SU-DHL-6 (cell line): Measurements from ENCODE around the gene AKIRIN2.

Experiments used
- H2AFZ ChIP-seq: fragments of 200-600 bp; sonication (generic); 2 replicates; pipeline ENCODE4 v1.6.1; 2014; ENCODE audit warnings: low read depth, mild to moderate bottlenecking, moderate library complexity, mixed read lengths, antibody characterized with exemption, low read length; ENCODE audit not compliant: severe bottlenecking
- H3F3A ChIP-seq: fragments of 200-600 bp; shearing (Covaris generic); 2 replicates; pipeline ENCODE4 v1.6.0; 2016; ENCODE audit warnings: antibody characterized with exemption, mild to moderate bottlenecking; ENCODE audit not compliant: insufficient read depth
- H3K27ac ChIP-seq: fragments of 200-600 bp; sonication (generic); 2 replicates; pipeline ENCODE4 v1.5.1; 2016; ENCODE audit warnings: low read depth, mild to moderate bottlenecking, low read length, moderate library complexity, mixed read lengths
- H3K27me3 ChIP-seq: fragments of 200-600 bp; sonication (generic), shearing (Covaris generic); 2 replicates; pipeline ENCODE4 v1.6.0; 2014; ENCODE audit warnings: mild to moderate bottlenecking, low read length
- H3K36me3 ChIP-seq: fragments of 200-600 bp; sonication (generic); 2 replicates; pipeline ENCODE4 v1.6.1; 2014; ENCODE audit warnings: mild to moderate bottlenecking, low read length, mixed read lengths
- H3K4me2 ChIP-seq: fragments of 300-600, 200-600 bp; shearing (Covaris generic), sonication (generic); 2 replicates; pipeline ENCODE4 v1.6.0; 2014; ENCODE audit warnings: low read length, low read depth, mild to moderate bottlenecking; ENCODE audit not compliant: poor library complexity, severe bottlenecking
- H3K4me3 ChIP-seq: fragments of 200-600 bp; sonication (generic); 2 replicates; pipeline ENCODE4 v1.5.1; 2014; ENCODE audit warnings: antibody characterized with exemption, low read length, mild to moderate bottlenecking, mixed read lengths; ENCODE audit not compliant: insufficient read depth, poor library complexity, severe bottlenecking
- H3K79me2 ChIP-seq: fragments of 200-600 bp; sonication (generic); 2 replicates; pipeline ENCODE4 v1.6.1; 2014; ENCODE audit warnings: mild to moderate bottlenecking, low read length, moderate library complexity; ENCODE audit not compliant: insufficient read depth
- H3K9ac ChIP-seq: fragments of 200-600 bp; sonication (generic); 2 replicates; pipeline ENCODE4 v1.7.0; 2014; ENCODE audit warnings: mild to moderate bottlenecking, low read length
- H3K9me2 ChIP-seq: fragments of 200-600 bp; sonication (generic); replicated peaks from 2 replicates; pipeline ENCODE4 v1.6.1; 2014; ENCODE audit warnings: low read length; ENCODE audit not compliant: insufficient read depth
- H3K9me3 ChIP-seq: fragments of 200-600 bp; sonication (generic); 2 replicates; pipeline ENCODE4 v1.6.1; 2014; ENCODE audit warnings: low read length, mixed read lengths; ENCODE audit not compliant: insufficient read depth
- H4K20me1 ChIP-seq: fragments of 200-600 bp; sonication (generic); 2 replicates; pipeline ENCODE4 v1.6.1; 2014; ENCODE audit warnings: low read depth, mild to moderate bottlenecking, antibody characterized with exemption, low read length, moderate library complexity, mixed read lengths
- EZH2phosphoT487 ChIP-seq: fragments of 200-600 bp; sonication (generic), shearing (Covaris generic); conservative IDR thresholded peaks from 2 replicates; pipeline ENCODE4 v1.6.1; 2018; ENCODE audit warnings: mild to moderate bottlenecking, antibody characterized with exemption, low read length, moderate library complexity, mixed read lengths
- TF ChIP-seq, protein P1 (sequence below): fragments of 200-600 bp; sonication (generic); IDR thresholded peaks from one replicate; pipeline ENCODE4 v1.5.1; 2017; ENCODE audit warnings: antibody characterized with exemption, mild to moderate bottlenecking, low read length, moderate library complexity; ENCODE audit not compliant: insufficient read depth, poor library complexity, severe bottlenecking

The AKIRIN2 gene

DNA sequence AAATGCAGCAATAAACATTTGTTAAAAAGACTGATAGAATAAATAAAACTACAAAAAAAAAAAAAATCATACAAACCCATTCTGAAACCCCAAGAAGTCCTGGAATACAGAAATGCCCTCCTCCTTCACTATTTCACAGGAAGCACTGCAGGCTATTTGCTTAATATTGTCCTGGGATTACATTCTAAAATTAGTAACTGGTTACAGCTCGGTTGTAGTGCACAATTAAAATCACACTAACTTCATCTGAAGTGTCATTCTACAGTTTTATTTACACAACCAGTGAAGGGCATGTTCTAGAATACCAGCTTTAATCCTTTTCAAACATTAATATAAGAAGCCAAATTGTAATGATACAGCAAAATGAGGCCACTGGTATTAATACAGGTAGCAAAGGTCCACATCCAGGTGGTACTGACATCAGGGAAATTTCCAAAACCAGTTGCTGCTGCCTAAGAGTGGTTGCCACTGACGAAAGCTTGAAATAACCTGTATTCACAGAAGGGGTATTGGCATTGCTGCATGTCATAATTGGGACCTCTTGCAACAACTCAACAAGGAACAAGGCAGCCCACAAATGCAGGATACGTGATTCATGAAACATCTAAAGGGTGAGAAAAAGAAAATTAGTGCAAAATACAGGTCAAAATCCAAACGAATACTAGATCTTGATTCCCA is 26.9 kb downstream of the AKIRIN2 start:
- H3K9me2 ChIP-seq = no peaks in the 10 kb centered on the region
- peaks cover 7% of the 10 kb centered on the region; the same call in 1 of the 2 replicates for H4K20me1 ChIP-seq
- H3F3A ChIP-seq = peaks cover 56% of the 10 kb centered on the region
- no peak overlapping the region for H3K27ac ChIP-seq
- H3K4me2 ChIP-seq = no peak overlapping the region
- H3K27me3 ChIP-seq = no peaks in the 10 kb centered on the region
- TF ChIP-seq EZH2phosphoT487 = no peak
- TF ChIP-seq, protein P1, sequence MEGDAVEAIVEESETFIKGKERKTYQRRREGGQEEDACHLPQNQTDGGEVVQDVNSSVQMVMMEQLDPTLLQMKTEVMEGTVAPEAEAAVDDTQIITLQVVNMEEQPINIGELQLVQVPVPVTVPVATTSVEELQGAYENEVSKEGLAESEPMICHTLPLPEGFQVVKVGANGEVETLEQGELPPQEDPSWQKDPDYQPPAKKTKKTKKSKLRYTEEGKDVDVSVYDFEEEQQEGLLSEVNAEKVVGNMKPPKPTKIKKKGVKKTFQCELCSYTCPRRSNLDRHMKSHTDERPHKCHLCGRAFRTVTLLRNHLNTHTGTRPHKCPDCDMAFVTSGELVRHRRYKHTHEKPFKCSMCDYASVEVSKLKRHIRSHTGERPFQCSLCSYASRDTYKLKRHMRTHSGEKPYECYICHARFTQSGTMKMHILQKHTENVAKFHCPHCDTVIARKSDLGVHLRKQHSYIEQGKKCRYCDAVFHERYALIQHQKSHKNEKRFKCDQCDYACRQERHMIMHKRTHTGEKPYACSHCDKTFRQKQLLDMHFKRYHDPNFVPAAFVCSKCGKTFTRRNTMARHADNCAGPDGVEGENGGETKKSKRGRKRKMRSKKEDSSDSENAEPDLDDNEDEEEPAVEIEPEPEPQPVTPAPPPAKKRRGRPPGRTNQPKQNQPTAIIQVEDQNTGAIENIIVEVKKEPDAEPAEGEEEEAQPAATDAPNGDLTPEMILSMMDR = no peak
- peaks cover 48% of the 10 kb centered on the region for H3K36me3 ChIP-seq
- H2AFZ ChIP-seq = no peak overlapping the region
- H3K79me2 ChIP-seq = peaks cover 42% of the 10 kb centered on the region
- no peak overlapping the region for H3K4me3 ChIP-seq
- H3K9me3 ChIP-seq = no peaks in the 10 kb centered on the region
- H3K9ac ChIP-seq = no peak overlapping the region

DNA sequence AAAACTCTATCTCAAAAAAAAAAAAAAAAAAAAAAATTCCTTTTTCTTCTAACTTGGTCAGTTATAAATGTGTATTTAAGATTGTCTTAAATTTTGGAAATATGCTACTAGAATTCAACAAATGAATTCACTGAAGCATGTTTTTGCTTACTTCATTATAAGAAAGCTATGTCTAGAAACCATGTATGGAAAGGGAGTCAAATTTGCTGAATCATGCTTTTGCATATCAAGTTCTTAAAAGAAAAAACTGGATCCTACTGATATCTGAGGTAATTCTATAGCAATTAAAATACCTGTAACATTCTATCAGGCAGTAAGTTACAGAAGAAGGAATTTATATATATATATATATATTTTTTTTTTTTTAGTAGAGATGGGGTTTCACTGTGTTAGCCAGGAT is 27.7 kb downstream of the AKIRIN2 start:
- Histone ChIP-seq H2AFZ (no peak overlapping the region), H3K4me2 (no peak overlapping the region), H3K36me3 (peaks cover 40% of the 10 kb centered on the region), H3K27me3 (no peaks in the 10 kb centered on the region), H3K9me3 (no peaks in the 10 kb centered on the region), H3K9me2 (no peaks in the 10 kb centered on the region), H3K79me2 (peaks cover 33% of the 10 kb centered on the region), H3F3A (peaks cover 54% of the 10 kb centered on the region), H4K20me1 (no peaks in the 10 kb centered on the region; the same call in 1 of the 2 replicates), H3K4me3 (no peak overlapping the region), H3K27ac (no peak overlapping the region), H3K9ac (no peak overlapping the region)
- TF ChIP-seq EZH2phosphoT487 = no peak
- TF ChIP-seq, protein P1 = no peak

DNA sequence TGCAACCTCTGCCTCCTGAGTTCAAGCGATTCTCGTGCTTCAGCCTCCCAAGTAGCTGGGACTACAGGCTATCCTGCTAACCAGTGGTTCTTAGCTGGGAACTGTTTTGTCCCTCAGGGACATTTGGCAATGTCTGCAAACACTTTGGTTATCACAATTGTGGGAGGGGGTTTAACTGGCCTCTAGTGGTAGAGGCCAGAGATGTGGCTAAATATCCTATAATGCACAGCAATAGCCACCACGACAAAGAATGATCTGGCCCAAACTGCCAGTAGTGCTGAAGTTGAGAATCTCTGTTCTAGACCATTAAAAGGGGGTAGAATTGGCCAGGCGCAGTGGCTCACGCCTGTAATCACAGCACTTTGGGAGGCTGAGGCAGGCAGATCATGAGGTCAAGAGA is 28.8 kb downstream of the AKIRIN2 start:
- peaks cover 56% of the 10 kb centered on the region; the same call in 1 of the 2 replicates for H3F3A ChIP-seq

More for the DNA sequence above, 28.8 kb downstream of the AKIRIN2 start:
- Histone ChIP-seq H3K9ac (no peak overlapping the region), H2AFZ (no peak overlapping the region), H3K27ac (no peak overlapping the region), H3K9me2 (no peaks in the 10 kb centered on the region), H3K4me3 (no peak overlapping the region), H4K20me1 (no peaks in the 10 kb centered on the region; the same call in 1 of the 2 replicates), H3K27me3 (no peaks in the 10 kb centered on the region), H3K4me2 (no peak overlapping the region), H3K9me3 (no peaks in the 10 kb centered on the region), H3K36me3 (peaks cover 37% of the 10 kb centered on the region), H3K79me2 (peaks cover 24% of the 10 kb centered on the region)
- TF ChIP-seq, protein P1 = no peak
- TF ChIP-seq EZH2phosphoT487 = no peak
